KMS-11 (cell line): ENCODE results near the gene CAST.

Experiments used
- H2AFZ ChIP-seq: fragments of 200-600 bp; sonication (generic); 2 replicates; pipeline ENCODE4 v1.6.1; 2016; ENCODE audit warnings: antibody characterized with exemption, mixed run types, low read depth
- H3K27ac ChIP-seq: fragments of 200-600 bp; sonication (generic); 2 replicates; pipeline ENCODE4 v1.6.1; 2016; ENCODE audit warnings: mild to moderate bottlenecking, mixed run types
- H3K27me3 ChIP-seq: fragments of 200-600 bp; sonication (generic); 2 replicates; pipeline ENCODE4 v1.6.1; 2017; ENCODE audit warnings: mild to moderate bottlenecking, low read depth, mixed run types, moderate library complexity; ENCODE audit not compliant: insufficient read depth
- H3K36me3 ChIP-seq: fragments of 200-600 bp; sonication (generic); 2 replicates; pipeline ENCODE4 v1.6.1; 2017; ENCODE audit warnings: mild to moderate bottlenecking, mixed run types; ENCODE audit not compliant: insufficient read depth
- H3K4me1 ChIP-seq: fragments of 200-600 bp; sonication (generic); 2 replicates; pipeline ENCODE4 v1.6.1; 2016; ENCODE audit warnings: mild to moderate bottlenecking, low read depth, mixed run types; ENCODE audit not compliant: poor library complexity, severe bottlenecking
- H3K4me2 ChIP-seq: fragments of 200-600 bp; sonication (generic); 2 replicates; pipeline ENCODE4 v1.7.0; 2016; ENCODE audit warnings: mild to moderate bottlenecking, mixed run types
- H3K4me3 ChIP-seq: fragments of 200-600 bp; sonication (generic); IDR thresholded peaks from 2 replicates; pipeline ENCODE4 v1.6.1; 2017; ENCODE audit warnings: low read depth, low read length, mixed read lengths; ENCODE audit not compliant: insufficient read depth
- H3K79me2 ChIP-seq: fragments of 200-600 bp; sonication (generic); 2 replicates; pipeline ENCODE4 v1.6.1; 2016; ENCODE audit warnings: low read depth, mixed run types; ENCODE audit not compliant: insufficient read depth
- H3K9ac ChIP-seq: fragments of 200-600 bp; sonication (generic); 2 replicates; pipeline ENCODE4 v1.6.1; 2016; ENCODE audit warnings: mild to moderate bottlenecking, mixed run types
- H4K20me1 ChIP-seq: fragments of 200-600 bp; sonication (generic); 2 replicates; pipeline ENCODE4 v1.6.1; 2016; ENCODE audit warnings: mild to moderate bottlenecking, mixed run types; ENCODE audit not compliant: insufficient read depth
- CTCF ChIP-seq: fragments of 200-600 bp; sonication (generic); conservative IDR thresholded peaks from 2 replicates; pipeline ENCODE4 v1.6.1; 2017; ENCODE audit warnings: low read depth, mild to moderate bottlenecking, antibody characterized with exemption, low read length, moderate library complexity, mixed read lengths

Gene CAST

GRCh38 chr5:96640696-96641095, 21.5 kb upstream of the CAST start:
- no peaks in the 10 kb centered on the region for H3K79me2 ChIP-seq
- H3K4me1 ChIP-seq, result peaks cover 33% of the 10 kb centered on the region
- H3K9ac ChIP-seq, result no peak overlapping the region
- H3K36me3 ChIP-seq, result no peaks in the 10 kb centered on the region
- H3K27me3 ChIP-seq, result no peaks in the 10 kb centered on the region
- TF ChIP-seq CTCF, result no peak
- no peak overlapping the region for H3K4me2 ChIP-seq
- H3K4me3 ChIP-seq, result no peak overlapping the region
- H2AFZ ChIP-seq, result no peak overlapping the region
- no peak overlapping the region for H3K27ac ChIP-seq
- no peaks in the 10 kb centered on the region for H4K20me1 ChIP-seq

DNA sequence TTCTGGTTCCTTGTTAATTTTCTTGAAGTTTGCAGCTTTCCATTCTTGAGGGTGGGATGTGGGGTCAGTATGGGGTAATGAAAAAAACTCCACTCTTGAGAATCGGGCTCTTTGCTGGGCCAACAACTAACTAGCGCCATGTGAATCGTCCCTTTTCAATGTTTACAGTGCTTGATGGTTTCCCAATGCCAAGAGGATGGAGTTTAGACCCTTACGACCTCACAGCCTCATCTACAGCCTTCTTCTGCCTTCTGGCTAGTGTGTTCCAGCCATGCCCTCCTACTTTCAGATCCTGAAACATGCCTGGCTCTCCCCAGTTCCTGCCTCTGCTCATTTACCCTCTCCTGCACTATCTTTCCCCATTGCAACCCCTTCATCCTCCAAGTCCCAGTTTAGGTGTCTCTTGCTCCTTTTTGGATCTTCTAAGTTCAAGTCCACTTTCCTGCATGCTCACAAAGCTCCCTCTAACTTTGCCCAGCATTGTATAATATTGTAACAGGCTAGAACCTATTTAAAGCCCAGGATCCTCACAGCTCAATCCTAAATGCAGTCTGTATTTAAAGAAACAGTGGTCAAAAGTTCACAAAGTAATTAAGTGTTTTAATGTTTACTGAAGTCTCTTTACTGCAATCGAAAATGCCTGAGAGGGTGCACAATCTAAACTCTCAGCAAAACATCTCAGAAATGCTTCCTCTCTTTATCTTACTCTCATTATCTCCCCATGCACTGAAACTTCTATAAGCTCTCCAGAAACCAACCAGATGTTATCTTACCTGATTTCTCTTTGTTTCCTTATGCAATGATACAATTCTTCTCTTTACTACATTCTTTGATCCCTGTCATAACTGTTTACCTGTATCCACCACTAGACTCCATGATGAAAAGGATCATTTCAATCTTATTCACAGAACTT, 20.6 kb upstream of the CAST start:
- Histone ChIP-seq H3K79me2 (no peaks in the 10 kb centered on the region), H3K27ac (no peak overlapping the region), H4K20me1 (no peaks in the 10 kb centered on the region), H2AFZ (no peak overlapping the region), H3K36me3 (no peaks in the 10 kb centered on the region), H3K4me1 (peaks cover 33% of the 10 kb centered on the region), H3K4me2 (peak overlapping the region; percentile 33), H3K4me3 (no peak overlapping the region), H3K27me3 (no peaks in the 10 kb centered on the region), H3K9ac (no peak overlapping the region)
- no peak for TF ChIP-seq CTCF

DNA sequence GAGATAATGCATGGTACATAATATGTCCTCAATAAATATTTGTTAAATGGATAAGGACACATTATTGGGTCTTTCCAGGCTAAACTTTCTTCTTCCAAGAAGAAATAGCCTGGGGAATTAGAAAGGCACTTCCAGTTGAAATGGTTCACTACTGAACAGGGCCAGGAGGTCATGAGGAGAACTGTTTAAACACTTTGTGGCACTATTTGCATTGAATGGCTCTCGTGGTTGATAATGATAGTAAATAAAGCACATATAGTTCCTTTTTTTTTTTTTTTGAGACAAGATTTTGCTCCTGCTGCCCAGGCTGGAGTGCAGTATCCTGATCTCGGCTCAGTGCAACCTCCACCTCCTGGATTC, 19.9 kb upstream of the CAST start:
- H2AFZ ChIP-seq, result no peak overlapping the region
- H3K27me3 ChIP-seq, result no peaks in the 10 kb centered on the region
- no peak overlapping the region for H3K9ac ChIP-seq
- no peaks in the 10 kb centered on the region for H3K79me2 ChIP-seq
- no peak overlapping the region for H3K27ac ChIP-seq
- no peak overlapping the region for H3K4me3 ChIP-seq
- no peak for TF ChIP-seq CTCF
- H3K4me1 ChIP-seq, result peaks cover 33% of the 10 kb centered on the region
- no peaks in the 10 kb centered on the region for H4K20me1 ChIP-seq
- no peaks in the 10 kb centered on the region for H3K36me3 ChIP-seq
- peak overlapping the region; percentile 33; the same call in 1 of the 2 replicates for H3K4me2 ChIP-seq

DNA sequence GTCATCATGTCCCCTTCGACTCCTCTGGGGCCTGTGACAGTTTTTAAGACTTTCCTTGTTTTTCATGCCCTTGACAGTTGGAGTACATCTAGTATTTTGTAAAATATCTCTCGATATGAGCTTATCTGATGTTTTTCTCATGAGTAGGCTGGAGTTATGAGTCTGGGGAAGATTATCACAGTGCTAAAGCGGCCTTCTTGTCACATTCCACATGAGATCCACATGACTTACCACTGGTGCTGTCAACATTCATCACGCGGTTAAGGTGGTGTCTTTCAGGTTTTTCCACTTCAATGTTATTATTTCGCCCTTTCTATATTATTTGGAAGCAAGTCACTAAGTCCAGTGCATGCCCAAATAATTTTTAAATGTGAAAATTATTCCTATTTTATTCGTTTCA, 17.1 kb upstream of the CAST start:
- H3K79me2 ChIP-seq, result no peaks in the 10 kb centered on the region
- TF ChIP-seq CTCF, result no peak
- H3K36me3 ChIP-seq, result no peaks in the 10 kb centered on the region

More for the DNA sequence above, 17.1 kb upstream of the CAST start:
- no peak overlapping the region for H3K4me3 ChIP-seq
- H2AFZ ChIP-seq, result no peak overlapping the region
- H3K4me2 ChIP-seq, result no peak overlapping the region
- H3K27me3 ChIP-seq, result no peaks in the 10 kb centered on the region
- H3K4me1 ChIP-seq, result peaks cover 46% of the 10 kb centered on the region
- no peak overlapping the region for H3K9ac ChIP-seq
- H4K20me1 ChIP-seq, result no peaks in the 10 kb centered on the region
- no peak overlapping the region for H3K27ac ChIP-seq
